GM21390 (cell line): Measurements from ENCODE around the gene ARSG.

Source experiments
- ATAC-seq: cut with Tn5 transposase; IDR thresholded peaks from one replicate; pipeline ENCODE4 v1.9.1; 2021; ENCODE audit not compliant: unreplicated experiment

ARSG gene

DNA sequence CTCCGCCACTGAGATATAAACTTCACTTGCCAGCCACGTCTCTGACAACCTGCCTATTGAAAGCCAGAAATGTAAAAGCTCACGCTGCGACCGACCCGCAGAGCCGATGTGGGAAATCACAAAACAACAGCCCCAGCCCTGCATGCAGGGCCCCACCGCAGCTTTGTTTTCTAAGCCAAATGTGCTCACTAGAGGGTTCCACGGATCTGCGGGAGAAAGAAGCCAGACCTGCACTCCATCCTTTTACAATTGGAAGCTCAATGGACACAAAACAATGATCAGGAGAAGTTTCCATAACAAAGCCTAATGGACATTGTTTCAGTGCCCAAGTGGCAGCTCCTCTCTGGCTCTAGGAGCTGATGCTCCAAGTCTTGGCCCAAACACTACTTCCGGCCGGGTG lies 132.9 kb downstream of the ARSG start:
- no peak for ATAC-seq

DNA sequence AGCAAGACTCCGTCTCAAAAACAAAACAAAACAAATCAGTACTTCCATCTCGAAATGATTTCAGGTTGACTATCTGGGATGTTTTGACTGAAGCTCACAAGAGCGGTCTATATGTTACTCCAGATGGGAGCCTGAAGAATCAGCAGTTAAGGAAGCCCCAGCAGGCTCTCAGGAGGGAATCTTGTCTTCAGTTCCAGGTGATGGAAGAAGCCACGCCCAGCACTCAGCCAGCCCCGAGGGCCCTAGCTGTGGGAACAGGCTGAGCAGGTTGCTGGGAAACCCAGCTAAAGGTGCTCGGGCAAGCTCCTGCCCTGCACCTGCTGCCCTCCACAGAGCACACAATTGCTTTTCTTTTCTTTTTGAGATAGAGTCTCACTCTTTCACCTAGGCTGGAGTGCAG lies 133.6 kb downstream of the ARSG start:
- no peak for ATAC-seq

DNA sequence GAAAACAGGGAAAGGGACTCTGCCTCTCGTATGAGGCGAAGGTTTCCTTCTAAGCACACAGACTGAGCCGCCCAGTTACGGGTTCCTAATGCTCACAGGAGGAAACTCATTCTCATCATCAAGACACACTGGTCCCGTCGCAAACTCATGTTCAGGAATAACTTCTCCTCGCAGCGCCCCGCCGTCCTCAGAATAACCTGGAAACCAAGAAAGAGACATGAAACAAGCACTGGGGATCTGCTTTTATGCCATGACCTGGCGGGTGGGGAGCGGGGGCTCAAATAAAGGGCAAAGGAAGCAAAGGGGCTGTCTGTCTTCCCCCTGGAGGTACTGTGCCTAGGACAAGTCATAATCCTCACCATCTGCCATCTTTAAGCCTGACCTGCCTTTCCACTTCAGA lies 134.7 kb downstream of the ARSG start:
- no peak for ATAC-seq

DNA sequence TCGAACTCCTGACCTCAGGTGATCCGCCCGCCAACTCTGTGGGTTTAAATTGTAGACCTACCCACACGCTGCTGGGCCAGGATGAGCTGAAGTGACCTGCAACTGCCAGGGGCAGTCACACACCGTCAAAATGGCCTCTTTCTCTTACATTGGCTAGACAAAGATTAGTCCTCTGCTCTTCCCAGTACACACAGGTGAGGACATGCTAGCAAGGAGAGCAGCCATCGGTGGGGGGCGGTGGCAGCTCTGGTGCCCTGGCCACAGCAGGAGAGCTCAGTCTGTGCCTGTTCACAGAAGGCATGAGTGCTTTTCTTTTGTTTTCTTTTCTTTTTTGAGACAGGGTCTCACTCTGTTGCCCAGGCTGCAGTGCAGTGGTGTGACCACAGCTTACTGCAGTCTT lies 136.3 kb downstream of the ARSG start:
- no peak for ATAC-seq

DNA sequence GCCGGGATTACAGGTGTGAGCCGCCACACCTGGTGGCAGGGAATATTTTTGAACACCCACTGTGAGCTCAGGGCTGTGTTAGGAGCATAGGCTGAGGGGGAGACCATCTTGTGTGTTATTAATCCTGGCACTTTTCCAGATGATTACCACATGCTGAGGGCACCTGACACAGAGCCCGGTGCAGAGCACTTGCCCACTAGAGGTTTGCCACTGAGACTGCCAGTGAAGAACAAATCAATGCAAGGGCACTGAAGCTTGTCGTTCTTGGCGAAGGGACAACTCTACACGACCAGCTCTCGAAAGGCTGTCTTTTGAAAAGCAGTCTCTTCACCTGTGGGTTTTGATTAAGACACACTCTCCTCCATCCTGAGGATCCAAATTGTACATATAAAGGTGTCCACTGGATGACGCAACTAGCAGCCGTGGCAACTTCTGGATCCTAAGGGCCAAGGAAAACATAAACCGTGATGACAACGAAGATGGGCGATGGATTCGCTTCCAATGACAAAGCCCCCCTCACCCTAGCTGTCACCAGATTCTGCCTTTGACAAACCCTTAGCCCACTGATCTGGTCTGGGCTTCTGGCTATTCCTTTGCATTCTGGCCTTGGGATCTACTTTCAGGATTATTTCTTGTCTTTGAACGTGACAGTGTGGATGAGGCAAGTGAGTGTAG lies 137.3 kb downstream of the ARSG start:
- ATAC-seq: no peak

DNA sequence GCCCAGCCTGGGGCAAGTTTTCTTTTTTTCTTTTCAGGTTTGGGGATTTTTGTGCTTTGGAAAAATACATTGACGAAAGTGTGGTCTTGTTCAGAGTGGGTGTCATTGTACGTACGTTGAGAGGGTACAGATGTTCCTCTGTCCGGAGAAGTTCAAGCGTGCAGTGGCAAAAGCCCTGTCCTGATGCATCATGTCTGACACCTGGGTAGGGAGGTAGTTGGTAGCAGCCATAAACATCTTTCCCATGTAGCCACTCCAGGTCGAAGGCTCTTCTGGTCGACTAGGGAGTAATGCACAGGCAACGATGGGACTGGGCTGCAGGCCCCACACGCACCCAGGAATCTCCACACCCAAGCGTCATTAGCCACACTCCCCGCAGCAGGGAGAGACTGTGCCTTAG lies 138.6 kb downstream of the ARSG start:
- no peak for ATAC-seq

DNA sequence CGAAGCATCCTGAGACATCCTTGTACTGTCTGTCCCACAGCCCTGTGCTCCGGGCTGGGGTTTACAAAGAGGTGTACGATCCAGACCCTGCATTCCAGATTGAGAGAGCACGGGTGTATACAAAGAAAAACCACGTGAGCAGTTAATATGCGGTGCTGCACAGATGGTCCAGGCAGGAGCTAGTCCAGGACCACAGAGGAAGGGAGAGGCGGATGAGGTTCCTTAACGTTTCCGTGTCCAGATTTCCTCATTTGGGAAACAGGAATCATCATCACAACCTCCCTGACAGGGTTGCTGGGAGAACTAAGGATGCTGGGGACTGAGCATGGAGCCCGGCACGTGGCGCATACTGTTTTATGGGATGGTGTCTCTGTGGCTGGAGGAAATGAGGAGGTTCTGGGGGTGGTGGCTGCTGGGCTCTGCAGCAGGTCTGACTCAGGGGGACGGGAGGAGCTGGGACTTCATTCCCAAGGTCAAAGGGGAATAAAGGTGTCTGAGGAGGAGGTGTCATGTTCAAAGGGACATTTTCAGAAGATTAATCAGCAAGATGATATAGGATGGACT lies 139.8 kb downstream of the ARSG start:
- no peak for ATAC-seq

DNA sequence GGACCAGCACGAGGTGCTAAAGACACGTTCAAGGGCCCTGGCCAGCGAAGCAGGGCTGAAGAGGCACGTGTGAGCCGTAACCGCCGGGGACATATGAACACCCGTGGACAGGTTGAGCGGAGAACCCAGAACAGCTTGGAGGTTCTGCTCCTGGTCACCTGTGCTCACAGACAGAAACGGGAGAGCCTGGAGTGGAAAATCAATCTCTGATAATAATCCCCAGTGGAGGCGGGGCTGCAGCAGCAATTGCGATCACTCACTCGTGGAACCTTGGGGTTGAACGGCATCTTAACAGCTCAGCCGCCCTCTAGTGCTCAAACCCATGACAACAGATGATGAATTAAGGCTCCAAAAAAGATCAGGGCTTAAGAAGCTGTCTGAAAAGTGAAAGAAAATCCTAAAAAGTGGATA lies 140.4 kb downstream of the ARSG start:
- ATAC-seq: no peak

DNA sequence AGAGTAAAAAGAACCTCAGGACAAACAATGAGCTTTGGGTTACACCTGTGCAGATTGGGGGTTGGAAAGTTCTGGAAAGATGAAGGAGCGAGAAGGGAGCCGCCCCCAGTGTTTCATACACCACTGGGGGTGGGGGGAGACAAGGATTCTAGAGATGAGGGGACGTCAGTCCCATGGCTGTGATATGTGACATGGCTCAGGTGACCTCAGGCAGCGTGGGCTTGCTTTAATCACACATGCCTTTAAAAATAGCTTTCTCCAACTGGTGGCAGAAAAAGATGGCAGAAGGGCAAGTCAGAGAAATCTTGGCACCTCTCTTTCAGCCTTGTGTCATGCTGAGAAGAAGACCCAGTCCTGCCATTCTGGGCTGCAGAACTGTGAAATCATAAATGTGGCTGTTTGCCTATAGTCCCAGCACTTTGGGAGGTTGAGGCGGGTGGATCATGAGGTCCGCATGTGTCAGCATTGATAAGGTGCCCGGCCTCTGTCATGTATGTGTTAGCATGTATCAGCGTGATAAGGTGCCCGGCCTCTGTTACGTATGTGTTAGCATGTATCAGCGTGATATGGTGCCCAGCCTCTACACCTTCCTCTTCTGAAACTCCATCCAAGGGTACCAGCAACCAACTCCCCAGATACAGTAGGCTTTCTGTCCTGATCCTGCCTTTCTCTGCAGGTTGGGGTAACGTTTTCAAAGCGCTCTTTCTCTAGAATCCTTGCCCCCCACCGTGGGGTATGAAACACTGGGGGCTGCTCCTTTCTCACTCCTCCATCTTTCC lies 141.0 kb downstream of the ARSG start:
- ATAC-seq: no peak

DNA sequence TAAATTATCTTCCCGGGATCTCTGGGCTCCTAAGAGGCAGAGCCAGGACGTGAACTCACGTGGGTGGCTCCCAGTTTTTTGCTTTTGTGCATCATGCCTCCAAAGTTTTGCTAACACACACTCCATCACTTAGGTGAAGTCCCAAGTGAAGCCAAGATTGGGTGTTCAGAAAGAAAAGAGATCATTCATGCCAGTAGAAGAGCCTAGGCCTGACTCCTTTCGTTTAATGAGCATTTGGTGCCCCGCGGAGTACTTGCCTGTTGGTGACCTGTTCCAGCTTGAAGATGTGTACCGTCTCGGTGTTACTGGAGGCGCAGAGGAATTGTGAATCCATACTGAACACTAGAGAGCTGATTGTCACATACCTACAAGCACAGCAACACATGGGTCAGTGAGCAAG lies 141.9 kb downstream of the ARSG start:
- ATAC-seq: no peak

DNA sequence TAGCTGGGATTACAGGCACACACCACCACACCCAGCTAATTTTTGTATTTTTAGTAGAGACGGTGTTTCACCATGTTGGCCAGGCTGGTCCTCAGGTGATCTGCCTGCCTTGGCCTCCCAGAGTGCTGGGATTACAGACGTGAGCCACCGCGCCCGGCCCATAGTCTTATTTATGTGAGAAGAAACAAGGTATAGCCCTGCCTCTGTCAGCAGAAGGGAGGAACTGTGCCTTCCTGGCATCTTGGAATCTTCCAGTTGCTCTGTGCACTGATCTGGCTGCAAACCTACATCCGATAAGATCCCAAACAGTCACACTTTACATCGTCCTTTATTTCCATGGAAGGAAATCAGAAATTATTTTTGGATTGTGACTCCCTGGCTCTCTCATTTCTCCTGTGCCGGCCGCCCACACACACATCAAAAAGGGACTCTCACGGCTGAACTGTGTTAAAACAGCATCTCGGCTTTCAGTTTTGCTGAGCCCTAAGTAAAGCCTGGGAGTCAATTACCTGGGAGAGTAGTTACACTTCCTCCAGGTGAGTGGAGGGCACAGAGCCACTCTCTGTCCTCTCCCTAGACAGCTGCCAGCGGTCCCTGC lies 142.7 kb downstream of the ARSG start:
- no peak for ATAC-seq

DNA sequence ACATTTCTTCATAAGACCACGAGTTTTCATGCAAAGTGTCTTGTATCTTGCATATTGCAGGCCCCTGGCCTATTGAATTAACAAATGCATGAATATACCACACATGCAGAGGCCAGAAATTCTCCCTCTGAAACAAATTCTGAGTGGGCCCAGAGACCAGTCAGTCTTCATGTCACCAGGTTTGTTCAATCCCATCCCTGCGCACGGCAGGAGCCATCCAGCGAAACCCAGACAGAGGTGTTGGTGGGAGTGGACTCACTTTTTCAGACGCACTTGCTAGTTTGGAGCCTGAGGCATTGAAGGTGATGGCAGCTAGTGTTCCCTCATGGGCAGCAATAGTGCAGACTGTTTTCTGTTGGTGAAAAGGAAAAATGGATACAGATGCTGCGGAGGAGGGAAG lies 144.1 kb downstream of the ARSG start:
- ATAC-seq: no peak

DNA sequence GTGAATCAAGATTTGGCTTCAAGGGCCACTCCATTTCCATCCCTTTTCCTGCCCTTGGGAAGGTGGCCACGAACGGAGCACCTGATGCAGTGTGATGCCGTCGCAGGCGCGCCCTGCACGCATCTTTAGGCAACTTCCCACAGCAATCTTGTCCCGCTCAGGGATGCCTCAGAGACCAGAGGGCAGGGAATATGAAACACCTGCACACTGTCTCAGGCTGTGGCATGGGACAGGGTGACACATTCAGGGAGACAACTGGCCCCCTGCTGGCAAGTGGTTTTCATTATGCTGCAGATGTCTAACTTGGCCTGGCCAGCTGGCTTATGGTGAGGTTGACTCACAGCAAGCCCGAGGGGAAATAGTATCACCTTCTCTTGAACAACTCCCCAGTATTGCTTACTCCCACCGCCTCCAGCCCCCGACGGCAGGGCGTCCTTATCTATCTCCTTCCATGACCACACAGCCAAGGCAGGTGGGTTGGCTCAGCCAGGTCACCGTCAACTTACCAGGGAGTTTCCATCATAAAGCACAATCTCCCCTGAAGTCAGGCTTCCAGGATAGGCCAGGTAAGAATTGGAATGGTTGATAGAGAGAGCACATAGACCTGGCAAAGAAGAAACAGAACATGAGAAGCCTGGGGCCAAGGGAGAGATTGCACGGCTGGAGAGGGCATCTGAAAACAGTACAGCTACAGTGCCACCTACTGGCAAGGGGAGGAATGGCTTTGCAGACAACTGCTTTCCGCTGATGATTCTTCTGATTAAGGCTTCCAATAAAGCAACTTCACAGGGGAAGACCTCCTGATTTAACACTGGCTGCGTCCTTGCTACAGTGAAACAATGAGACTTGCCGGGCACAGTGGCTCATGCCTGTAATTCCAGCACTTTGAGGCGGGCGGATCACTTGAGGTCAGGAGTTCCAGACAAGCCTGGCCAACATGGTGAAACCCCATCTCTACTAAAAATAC lies 144.9 kb downstream of the ARSG start:
- peak; percentile 39 for ATAC-seq

DNA sequence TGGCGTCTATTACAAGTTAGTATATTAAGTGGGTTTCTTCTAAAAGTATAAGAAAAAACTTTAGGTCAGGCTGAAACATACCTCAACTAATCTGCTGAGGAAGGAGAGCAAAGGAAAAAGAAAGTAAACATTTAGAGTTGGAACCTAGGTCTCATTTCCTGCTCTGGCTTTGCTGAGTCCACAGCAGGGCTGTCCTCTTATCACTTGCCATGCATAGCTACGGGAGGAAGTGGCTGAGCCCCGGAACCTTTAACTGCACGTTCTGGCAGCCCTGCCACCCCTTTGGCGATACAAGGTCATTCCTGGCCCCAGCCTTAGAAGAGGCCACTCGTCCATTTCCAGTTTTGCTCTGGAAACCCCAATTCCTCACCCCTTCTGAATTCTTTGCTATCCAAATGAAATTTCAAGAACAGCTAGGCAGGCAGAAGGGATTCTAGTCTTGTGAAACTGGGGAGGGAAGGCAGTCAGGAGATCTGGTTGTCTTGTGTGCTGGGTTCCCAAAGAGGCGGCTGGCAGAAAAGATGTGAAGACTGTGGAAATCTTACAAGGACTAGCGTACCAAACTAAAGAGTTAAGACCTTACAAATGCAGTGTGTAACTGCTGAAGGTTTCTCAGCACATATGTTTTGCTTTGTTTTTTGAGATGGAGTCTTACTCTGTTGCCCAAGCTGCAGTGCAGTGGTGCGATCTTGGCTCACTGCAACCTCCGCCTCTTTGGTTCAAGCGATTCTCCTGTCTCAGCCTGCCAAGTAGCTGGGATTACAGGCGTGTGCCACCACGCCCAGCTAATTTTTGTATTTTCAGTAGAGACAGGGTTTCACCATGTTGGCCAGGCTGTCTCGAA lies 146.9 kb downstream of the ARSG start:
- peak; percentile 79 for ATAC-seq

DNA sequence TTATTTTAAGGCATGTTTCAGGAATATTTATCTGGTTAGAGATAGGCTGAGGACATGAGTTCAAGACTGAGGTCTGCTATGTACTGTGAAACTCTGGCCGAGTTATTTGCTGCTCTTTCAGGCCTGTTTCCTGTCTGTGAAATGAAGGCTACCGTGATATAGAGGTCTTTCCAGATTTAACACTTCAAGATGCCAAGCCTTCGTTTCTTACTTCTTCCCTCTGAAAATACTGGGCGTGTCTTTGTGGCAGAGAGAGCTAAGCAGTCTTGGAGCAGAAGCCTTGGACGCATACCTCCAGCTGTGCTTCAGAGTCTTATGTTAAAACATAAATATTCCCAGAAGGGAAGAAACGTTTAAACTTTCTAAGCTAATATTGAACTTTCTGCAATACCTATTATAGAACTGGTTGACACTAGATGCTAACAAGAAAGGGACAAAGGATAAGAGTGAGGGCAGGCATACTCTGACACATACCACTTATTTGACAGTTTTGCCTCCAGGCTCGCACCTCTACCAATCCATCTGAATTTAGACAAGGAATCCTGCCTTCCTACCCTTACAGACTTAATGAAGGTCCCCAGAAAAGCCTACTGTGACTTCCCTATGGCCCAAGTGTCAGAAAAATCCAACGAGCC lies 148.5 kb downstream of the ARSG start:
- ATAC-seq: no peak

DNA sequence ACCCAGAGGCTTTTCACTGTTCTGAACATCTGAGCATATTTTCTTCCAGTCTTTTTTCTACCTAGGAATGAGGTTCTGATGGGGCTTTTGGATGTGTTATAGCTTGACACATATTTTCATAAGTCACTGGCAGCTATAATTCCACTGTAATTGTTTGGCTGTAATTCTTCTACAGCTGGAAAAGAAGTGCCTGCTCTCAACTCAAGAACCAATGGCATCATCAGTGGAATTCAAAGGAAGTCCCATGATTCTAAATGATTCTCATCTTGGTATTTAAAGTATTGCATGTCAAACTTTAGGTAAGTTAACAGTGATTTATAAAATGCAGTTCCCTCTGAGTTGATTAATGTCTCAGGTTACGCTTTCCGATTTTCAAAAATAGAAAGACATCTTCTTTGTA lies 149.2 kb downstream of the ARSG start:
- no peak for ATAC-seq

DNA sequence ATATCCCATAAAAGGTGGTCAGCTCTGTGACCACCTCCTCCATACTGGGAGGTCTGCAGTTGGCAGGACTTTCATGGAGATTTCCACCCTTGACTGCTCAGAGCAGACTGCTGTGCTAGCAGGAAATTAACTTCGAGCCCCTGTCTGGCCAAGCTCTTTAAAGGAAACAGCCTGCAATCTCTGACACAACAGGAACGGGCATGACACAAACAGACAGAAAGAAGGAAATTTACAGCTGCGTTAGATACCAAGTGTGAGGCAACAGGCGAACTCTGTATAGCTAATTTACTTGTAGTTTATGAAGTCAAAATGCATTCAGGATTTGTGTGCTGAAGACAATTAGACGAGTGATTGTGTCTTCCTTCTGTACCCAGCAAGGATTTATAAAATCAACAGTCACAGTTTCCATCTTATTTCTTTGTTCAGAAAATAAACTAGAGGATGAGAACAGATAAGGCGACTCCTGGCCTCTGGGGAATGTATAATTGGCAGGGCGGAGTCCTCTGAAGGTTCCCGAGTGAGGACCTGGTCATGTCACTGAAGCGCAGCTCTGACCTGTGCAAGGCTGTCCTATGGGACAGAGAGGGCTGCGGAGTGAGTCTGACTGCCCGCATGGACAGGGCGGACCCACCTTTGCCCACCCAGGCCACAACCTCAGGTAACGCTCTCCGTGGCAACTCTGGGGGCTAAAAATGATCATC lies 149.9 kb downstream of the ARSG start:
- ATAC-seq: no peak

DNA sequence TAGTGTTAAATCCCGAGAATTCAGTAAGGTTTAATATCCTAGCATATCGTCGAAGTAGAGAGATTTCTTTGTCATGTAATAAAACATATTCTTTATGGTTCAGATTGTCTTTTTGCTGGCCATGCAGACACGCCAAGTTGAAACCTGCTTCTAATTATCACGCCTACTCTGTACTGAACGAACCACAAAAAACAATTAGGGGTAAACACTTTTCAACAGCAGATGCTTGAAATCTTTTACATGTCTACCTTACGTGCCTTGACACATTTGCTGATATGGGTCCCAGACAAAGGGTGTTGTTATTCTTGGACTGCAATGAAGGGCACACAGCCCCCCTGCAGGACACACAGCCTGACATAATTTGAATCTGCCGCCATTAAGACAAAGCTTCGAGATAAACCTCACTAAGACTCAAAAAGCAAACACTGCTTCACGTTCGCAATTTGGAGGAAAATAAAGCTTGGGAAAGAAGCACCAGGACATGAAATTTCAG lies 152.7 kb downstream of the ARSG start:
- ATAC-seq: no peak

DNA sequence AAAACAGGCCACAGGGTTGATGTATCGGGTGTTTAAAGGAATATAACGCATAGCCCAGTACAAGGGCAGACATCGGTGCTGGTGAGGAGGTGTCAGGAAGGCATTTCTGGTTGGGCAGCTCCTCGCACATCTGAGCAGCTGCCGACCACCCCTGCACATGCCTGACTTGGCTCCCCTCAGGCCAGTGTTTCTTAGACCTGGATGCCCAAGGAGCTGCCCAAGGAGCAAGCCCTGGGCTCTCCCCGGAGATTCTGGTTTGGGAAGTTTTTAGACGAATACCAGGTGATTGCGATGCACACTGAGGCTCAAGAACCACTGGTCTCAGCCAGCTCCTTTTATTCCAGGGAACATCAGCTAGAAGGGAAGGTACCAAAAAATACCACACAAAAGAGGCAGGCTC lies 154.4 kb downstream of the ARSG start:
- ATAC-seq: no peak
